Right lobe of liver (tissue), 6 donors: ENCODE data around the gene LMTK2. TPM values are rescaled to one million over a fixed set of nuclear protein-coding genes. Genes with fewer than 3 reads are reported as not detected.

Experiments
- ATAC-seq, 4 donors: fragments of 200-7000 bp; cut with Tn5 transposase; one replicate each; pipeline ENCODE4 v1.9.1; 2020; ENCODE audit warnings: mild to moderate bottlenecking in 4 of 4, moderate library complexity in 4 of 4
- DNase-seq, 3 donors: peaks; one replicate each; pipeline ENCODE4 v3.0.0-alpha.2; 2020
- H3K27ac ChIP-seq, 3 donors: fragments of 200-600 bp; one replicate each; pipeline ENCODE4 v1.8.0; 2022
- H3K27me3 ChIP-seq, 2 donors: fragments of 200-600 bp; one replicate each; pipeline ENCODE4 v1.8.0; 2022
- H3K36me3 ChIP-seq, 4 donors: fragments of 200-600 bp; sonication (generic) in 1 of 4; one replicate each; pipeline versions ENCODE4 v1.5.1 to v1.8.0; 2017 to 2022; ENCODE audit warnings: control low read depth in 1 of 4
- H3K4me1 ChIP-seq, 4 donors: fragments of 200-600 bp; sonication (generic) in 1 of 4; one replicate each; pipeline versions ENCODE4 v1.5.1 to v1.8.0; 2017 to 2022; ENCODE audit warnings: control low read depth in 1 of 4
- H3K4me3 ChIP-seq, 3 donors: fragments of 200-600 bp; one replicate each; pipeline ENCODE4 v1.8.0; 2022
- H3K9me3 ChIP-seq, 4 donors: fragments of 200-600 bp; sonication (generic) in 1 of 4; one replicate each; pipeline versions ENCODE4 v1.5.1 to v1.8.0; 2017 to 2022; ENCODE audit warnings: control low read depth in 1 of 4
- CTCF ChIP-seq, 4 donors: fragments of 200-600 bp in 3 of 4; fragments of 450-650 bp in 1 of 4; IDR thresholded peaks; one replicate each; pipeline versions ENCODE4 v1.5.1 to v1.8.0; 2016 to 2022; ENCODE audit warnings: antibody characterized with exemption in 4 of 4, mild to moderate bottlenecking in 2 of 4
- POLR2A ChIP-seq: fragments of 450-650 bp; IDR thresholded peaks from one replicate; pipeline ENCODE4 v1.6.1; 2017; ENCODE audit warnings: antibody characterized with exemption, mild to moderate bottlenecking
- WGBS: methylation state at CpG from one replicate; pipeline ENCODE4 v1.1.6; 2018; ENCODE audit warnings: low coverage, low lambda C conversion rate; ENCODE audit not compliant: insufficient coverage; ENCODE audit errors: missing lambda C conversion rate; 5-methylcytosine and 5-hydroxymethylcytosine counted together
- intact Hi-C, 2 donors: fragments of 100-400 bp; cut with DNase I; formaldehyde crosslinking; loops; one replicate each; pipeline versions ENCODE4 v1.11.2 to v1.14.1; 2022
- total RNA-seq, 6 experiments: library from RNA; depleted of rRNA in 2 of 6; stranded (reverse); fragments of >200 nt in 2 of 6; fragmentation: NEBNext Ultra II Directional in 3 of 6; extraction: Animal tissue kit (Norgen Biotek cat#: 25700) in 3 of 6; gene quantifications; one replicate each; pipeline versions ENCODE4 v1.1.0 to v1.2.4, GENCODE V29; 2016 to 2023
- donor health status: DM: no; HTN: yes; CAD: no.
- donor health status: DM: no; HTN: no; CAD: no.
- donor health status: DM: no; HTN: no; CAD: no.
- donor health status: DM: no; HTN: yes; CAD: no.
- donor health status: DM: no; HTN: yes; CAD: no.

The LMTK2 gene
- total RNA-seq, 6 experiments from 2014 or later = 9.4 to 16.7 (median 13.9) TPM

- intact Hi-C loops = no loop called here
- ATAC-seq = no peak
- no peak overlapping the region for H3K27ac ChIP-seq
These were observed 149.8 kb downstream of the LMTK2 start for GRCh38 chr7:98256431-98256830.

GRCh38 chr7:98257701-98258100, 151.0 kb downstream of the LMTK2 start:
- Histone ChIP-seq H3K9me3 (no peaks in the 10 kb centered on the region), H3K4me3 (no peak overlapping the region), H3K36me3 (peaks cover 0 to 12% (median 0%) of the 10 kb centered on the region in 4 donors), H3K27ac (no peak overlapping the region), H3K4me1 (peaks cover 0 to 7% (median 3%) of the 10 kb centered on the region in 4 donors), H3K27me3 (no peaks in the 10 kb centered on the region)
- DNase-seq = no peak
- TF ChIP-seq POLR2A (no peak), CTCF (IDR thresholded peaks at IDR 0.05) (no peak)
- intact Hi-C loops = no loop called here
- WGBS = 56% methylated on average over 3 of the region's 6 CpGs
- no peak for ATAC-seq

More at GRCh38 chr7:98256431-98256830, 149.8 kb downstream of the LMTK2 start:
- WGBS = 100% methylated on average over 4 of the region's 7 CpGs
- no peak for DNase-seq
- Histone ChIP-seq H3K4me1 (peaks cover 0 to 10% (median 4%) of the 10 kb centered on the region in 4 donors), H3K4me3 (no peak overlapping the region), H3K27me3 (no peaks in the 10 kb centered on the region), H3K36me3 (peaks cover 0 to 12% (median 0%) of the 10 kb centered on the region in 4 donors), H3K9me3 (no peaks in the 10 kb centered on the region)
- TF ChIP-seq POLR2A (no peak), CTCF (IDR thresholded peaks at IDR 0.05) (no peak)

Other genes starting within 250 kb of the LMTK2 start
- gene ASNS, start 234.5 kb upstream of the LMTK2 start, total RNA-seq = 10 to 100 TPM in 2 of 6 experiments, 1 to 10 TPM in 3, under 1 TPM in 1; 0.33 to 14.5 (median 3.3) TPM
- gene OCM2, start 116.7 kb upstream of the LMTK2 start, total RNA-seq = not detected
- 10 to 100 TPM in 2 of 6 experiments, 1 to 10 TPM in 4; 2.3 to 25.9 (median 5.3) TPM for gene BHLHA15, start 104.6 kb downstream of the LMTK2 start, total RNA-seq
- gene TECPR1, start 145.4 kb downstream of the LMTK2 start, total RNA-seq = 10 to 100 TPM in 5 of 6 experiments, 1 to 10 TPM in 1; 9.4 to 14.9 (median 12.4) TPM
- gene BRI3, start 174.8 kb downstream of the LMTK2 start, total RNA-seq = 100 to 1,000 TPM in 4 of 6 experiments, 10 to 100 TPM in 2; 34.7 to 160 (median 137) TPM